A549 (cell line): ENCODE measurements around the gene CDC45. TPM values are rescaled to one million over a fixed set of nuclear protein-coding genes. Genes with fewer than 3 reads are reported as not detected.

ENCODE experiments used
- ATAC-seq, 2 experiments: fragments of 200-7000 bp in 1 of 2; fragments of >200 bp in 1 of 2; cut with Nextera tagmentation in 1 of 2; cut with Tn5 transposase in 1 of 2; 3 replicates each; pipeline versions ENCODE4 v1.8.0 to v1.9.1; 2018 to 2020; ENCODE audit warnings: mild to moderate bottlenecking in 1 of 2, moderate library complexity in 1 of 2
- CTCF ChIA-PET: fragments of 300-600 bp; sonication (Branson Sonifier 250); formaldehyde crosslinking; extraction: SDS; loops from one replicate; lab custom pipeline; 2021; ENCODE audit warnings: antibody characterized with exemption, inconsistent platforms; lab: Yijun Ruan, JAX
- POLR2A ChIA-PET: fragments of 350-600 bp; formaldehyde crosslinking; extraction: SDS; loops from one replicate; lab custom pipeline; 2021; ENCODE audit warnings: antibody characterized with exemption, inconsistent platforms; lab: Yijun Ruan, JAX
- DNase-seq, 2 experiments: peaks; one replicate each; pipeline versions ENCODE4 v3.0.0 to v3.0.0-alpha.2; 2011 to 2016; ENCODE audit warnings: low read depth in 1 of 2, low spot score in 1 of 2
- FAIRE-seq: peaks from 2 replicates; lab custom pipeline; 2011; peaks lifted over from hg19 to GRCh38; lab: Jason Lieb, UNC
- H3K27ac ChIP-seq, 2 experiments: fragments of >200 bp; sonication (Bioruptor Twin); formaldehyde crosslinking; 3 replicates each; pipeline ENCODE4 v1.5.1; 2016 to 2017
- H3K4me1 ChIP-seq: fragments of >200 bp; sonication (Bioruptor Twin); formaldehyde crosslinking; 3 replicates; pipeline ENCODE4 v1.6.1; 2016
- H3K4me2 ChIP-seq: fragments of >200 bp; sonication (Bioruptor Twin); formaldehyde crosslinking; 3 replicates; pipeline ENCODE4 v1.6.1; 2016
- H3K4me3 ChIP-seq: fragments of >200 bp; sonication (Bioruptor Twin); formaldehyde crosslinking; 3 replicates; pipeline ENCODE4 v1.5.1; 2016
- H3K9me3 ChIP-seq: fragments of >200 bp; sonication (Bioruptor Twin); formaldehyde crosslinking; 3 replicates; pipeline ENCODE4 v1.6.1; 2016
- CHD4 ChIP-seq: fragments of 200-600 bp; sonication (generic); IDR thresholded peaks from 2 replicates; pipeline ENCODE4 v1.6.1; 2016; ENCODE audit warnings: antibody characterized with exemption, mild to moderate bottlenecking, borderline replicate concordance
- EP300 ChIP-seq, 2 experiments: fragments of >200 bp; sonication (Bioruptor Twin); formaldehyde crosslinking; IDR thresholded peaks; 2 replicates in 1 of 2; 3 replicates in 1 of 2; pipeline ENCODE4 v1.6.1; 2016 to 2017
- FOSB ChIP-seq: fragments of 250-450 bp; sonication (Bioruptor Pico); IDR thresholded peaks from 2 replicates; pipeline ENCODE4 v1.5.0; 2020; ENCODE audit warnings: mild to moderate bottlenecking, moderate library complexity
- HOXA7 ChIP-seq: fragments of 250-450 bp; sonication (Bioruptor Pico); IDR thresholded peaks from 2 replicates; pipeline ENCODE4 v1.5.0; 2020; ENCODE audit warnings: mild to moderate bottlenecking, moderate library complexity
- KDM5A ChIP-seq: fragments of 200-600 bp; sonication (generic); IDR thresholded peaks from 2 replicates; pipeline ENCODE4 v1.6.1; 2016; ENCODE audit warnings: antibody characterized with exemption, mild to moderate bottlenecking
- MAZ ChIP-seq: fragments of 150-350 bp; IDR thresholded peaks from 2 replicates; pipeline ENCODE4 v1.6.1; 2014; ENCODE audit warnings: antibody characterized with exemption, low read depth, low read length, borderline replicate concordance
- NR3C1 ChIP-seq: fragments of >200 bp; sonication (Bioruptor Twin); formaldehyde crosslinking; IDR thresholded peaks from 3 replicates; pipeline ENCODE4 v1.6.1; 2017
- PHF8 ChIP-seq: fragments of 200-600 bp; sonication (generic); IDR thresholded peaks from 2 replicates; pipeline ENCODE4 v1.6.1; 2016; ENCODE audit warnings: low read depth, mild to moderate bottlenecking, antibody characterized with exemption, moderate library complexity, borderline replicate concordance
- POLR2AphosphoS2 ChIP-seq: conservative IDR thresholded peaks from 2 replicates; pipeline ENCODE4 v1.6.1; 2012; ENCODE audit warnings: low read length, improper control_type of control experiment, inconsistent platforms
- RFX5 ChIP-seq: fragments of 450-650 bp; IDR thresholded peaks from 2 replicates; pipeline ENCODE4 v1.7.1; 2014; ENCODE audit warnings: antibody characterized with exemption, mild to moderate bottlenecking, moderate library complexity
- WGBS: methylation state at CpG from one replicate; pipeline ENCODE4 v1.1.6; 2017; ENCODE audit errors: missing lambda C conversion rate; 5-methylcytosine and 5-hydroxymethylcytosine counted together
- polyA plus RNA-seq, 4 experiments: library from polyadenylated mRNA; depleted of rRNA in 3 of 4; stranded (reverse); fragments of >200 nt; fragmentation: RNase III in 1 of 4; extraction: RNeasy Plus Mini Kit Qiagen cat#74134 plus additional on column Dnase treatment in 1 of 4; gene quantifications; 2 replicates in 3 of 4; 3 replicates in 1 of 4; pipeline ENCODE4 v1.2.3, GENCODE V29; 2011 to 2017
- TF ChIP-seq, protein P1 (sequence below): IDR thresholded peaks from 2 replicates; pipeline ENCODE4 v1.6.1; 2012
- TF ChIP-seq, protein P2 (sequence below): fragments of 200-600 bp; sonication (generic); IDR thresholded peaks from 2 replicates; pipeline ENCODE4 v1.6.1; 2016; ENCODE audit warnings: antibody characterized with exemption, mild to moderate bottlenecking, moderate library complexity
- TF ChIP-seq, protein P3 (sequence below): fragments of 150-350 bp; IDR thresholded peaks from 2 replicates; pipeline ENCODE4 v1.6.1; 2014; ENCODE audit warnings: low read depth, mild to moderate bottlenecking, low read length

The CDC45 gene
- polyA plus RNA-seq, 2 of the 4 experiments (the other 2 are of a cell fraction): 47.2 to 51.6 TPM

DNA sequence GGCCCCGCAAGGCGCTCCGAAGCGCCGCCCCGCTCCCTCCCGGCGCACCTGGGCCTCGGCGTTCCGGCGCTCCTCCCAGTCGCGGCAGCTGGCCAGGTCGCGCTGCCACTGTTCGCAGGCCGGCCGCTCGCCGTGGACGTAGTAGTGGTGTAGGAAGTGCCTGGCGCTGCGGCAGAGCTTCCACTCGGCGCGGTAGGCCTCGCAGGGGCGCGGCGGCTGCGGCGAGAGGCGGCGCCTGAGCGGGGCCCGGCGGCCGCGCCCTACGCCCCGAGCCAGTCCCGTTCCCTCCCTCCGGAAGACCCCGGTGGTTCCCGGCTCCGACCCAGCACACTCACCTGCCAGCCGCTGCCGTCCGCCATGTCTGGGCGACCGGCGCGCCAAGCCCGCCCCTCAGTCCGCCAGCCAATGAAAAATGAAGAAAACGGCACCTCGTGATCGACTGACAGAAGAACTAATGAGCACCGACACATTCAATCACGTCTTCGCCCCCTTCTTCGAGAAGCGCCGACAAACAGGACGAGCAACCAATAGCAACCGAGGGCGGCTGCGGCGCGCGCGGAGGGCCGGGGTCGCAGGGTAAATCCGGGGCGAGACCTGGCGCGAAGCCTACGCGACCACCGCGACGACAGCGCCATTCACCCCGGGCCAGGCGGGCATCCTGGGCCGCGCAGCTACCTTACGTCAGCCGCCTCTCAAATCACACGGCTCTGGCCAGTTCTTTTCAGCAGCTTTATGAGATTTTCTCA, 32.2 kb upstream of the CDC45 start, which contains the start of gene C22orf39 (continued):
- peak; percentile 75; the same call in 1 of the 2 replicates for TF ChIP-seq PHF8
- TF ChIP-seq, protein P1, sequence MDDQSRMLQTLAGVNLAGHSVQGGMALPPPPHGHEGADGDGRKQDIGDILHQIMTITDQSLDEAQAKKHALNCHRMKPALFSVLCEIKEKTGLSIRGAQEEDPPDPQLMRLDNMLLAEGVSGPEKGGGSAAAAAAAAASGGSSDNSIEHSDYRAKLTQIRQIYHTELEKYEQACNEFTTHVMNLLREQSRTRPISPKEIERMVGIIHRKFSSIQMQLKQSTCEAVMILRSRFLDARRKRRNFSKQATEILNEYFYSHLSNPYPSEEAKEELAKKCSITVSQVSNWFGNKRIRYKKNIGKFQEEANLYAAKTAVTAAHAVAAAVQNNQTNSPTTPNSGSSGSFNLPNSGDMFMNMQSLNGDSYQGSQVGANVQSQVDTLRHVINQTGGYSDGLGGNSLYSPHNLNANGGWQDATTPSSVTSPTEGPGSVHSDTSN: peak; percentile 91
- no peak for TF ChIP-seq FOSB (CRISPR knock-in tag)
- no peak for TF ChIP-seq MAZ
- TF ChIP-seq NR3C1: no peak
- TF ChIP-seq RFX5: no peak
- TF ChIP-seq, protein P2, sequence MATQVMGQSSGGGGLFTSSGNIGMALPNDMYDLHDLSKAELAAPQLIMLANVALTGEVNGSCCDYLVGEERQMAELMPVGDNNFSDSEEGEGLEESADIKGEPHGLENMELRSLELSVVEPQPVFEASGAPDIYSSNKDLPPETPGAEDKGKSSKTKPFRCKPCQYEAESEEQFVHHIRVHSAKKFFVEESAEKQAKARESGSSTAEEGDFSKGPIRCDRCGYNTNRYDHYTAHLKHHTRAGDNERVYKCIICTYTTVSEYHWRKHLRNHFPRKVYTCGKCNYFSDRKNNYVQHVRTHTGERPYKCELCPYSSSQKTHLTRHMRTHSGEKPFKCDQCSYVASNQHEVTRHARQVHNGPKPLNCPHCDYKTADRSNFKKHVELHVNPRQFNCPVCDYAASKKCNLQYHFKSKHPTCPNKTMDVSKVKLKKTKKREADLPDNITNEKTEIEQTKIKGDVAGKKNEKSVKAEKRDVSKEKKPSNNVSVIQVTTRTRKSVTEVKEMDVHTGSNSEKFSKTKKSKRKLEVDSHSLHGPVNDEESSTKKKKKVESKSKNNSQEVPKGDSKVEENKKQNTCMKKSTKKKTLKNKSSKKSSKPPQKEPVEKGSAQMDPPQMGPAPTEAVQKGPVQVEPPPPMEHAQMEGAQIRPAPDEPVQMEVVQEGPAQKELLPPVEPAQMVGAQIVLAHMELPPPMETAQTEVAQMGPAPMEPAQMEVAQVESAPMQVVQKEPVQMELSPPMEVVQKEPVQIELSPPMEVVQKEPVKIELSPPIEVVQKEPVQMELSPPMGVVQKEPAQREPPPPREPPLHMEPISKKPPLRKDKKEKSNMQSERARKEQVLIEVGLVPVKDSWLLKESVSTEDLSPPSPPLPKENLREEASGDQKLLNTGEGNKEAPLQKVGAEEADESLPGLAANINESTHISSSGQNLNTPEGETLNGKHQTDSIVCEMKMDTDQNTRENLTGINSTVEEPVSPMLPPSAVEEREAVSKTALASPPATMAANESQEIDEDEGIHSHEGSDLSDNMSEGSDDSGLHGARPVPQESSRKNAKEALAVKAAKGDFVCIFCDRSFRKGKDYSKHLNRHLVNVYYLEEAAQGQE: no peak
- TF ChIP-seq, protein P3, sequence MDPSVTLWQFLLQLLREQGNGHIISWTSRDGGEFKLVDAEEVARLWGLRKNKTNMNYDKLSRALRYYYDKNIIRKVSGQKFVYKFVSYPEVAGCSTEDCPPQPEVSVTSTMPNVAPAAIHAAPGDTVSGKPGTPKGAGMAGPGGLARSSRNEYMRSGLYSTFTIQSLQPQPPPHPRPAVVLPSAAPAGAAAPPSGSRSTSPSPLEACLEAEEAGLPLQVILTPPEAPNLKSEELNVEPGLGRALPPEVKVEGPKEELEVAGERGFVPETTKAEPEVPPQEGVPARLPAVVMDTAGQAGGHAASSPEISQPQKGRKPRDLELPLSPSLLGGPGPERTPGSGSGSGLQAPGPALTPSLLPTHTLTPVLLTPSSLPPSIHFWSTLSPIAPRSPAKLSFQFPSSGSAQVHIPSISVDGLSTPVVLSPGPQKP: no peak
- TF ChIP-seq HOXA7 (CRISPR knock-in tag): no peak

DNA sequence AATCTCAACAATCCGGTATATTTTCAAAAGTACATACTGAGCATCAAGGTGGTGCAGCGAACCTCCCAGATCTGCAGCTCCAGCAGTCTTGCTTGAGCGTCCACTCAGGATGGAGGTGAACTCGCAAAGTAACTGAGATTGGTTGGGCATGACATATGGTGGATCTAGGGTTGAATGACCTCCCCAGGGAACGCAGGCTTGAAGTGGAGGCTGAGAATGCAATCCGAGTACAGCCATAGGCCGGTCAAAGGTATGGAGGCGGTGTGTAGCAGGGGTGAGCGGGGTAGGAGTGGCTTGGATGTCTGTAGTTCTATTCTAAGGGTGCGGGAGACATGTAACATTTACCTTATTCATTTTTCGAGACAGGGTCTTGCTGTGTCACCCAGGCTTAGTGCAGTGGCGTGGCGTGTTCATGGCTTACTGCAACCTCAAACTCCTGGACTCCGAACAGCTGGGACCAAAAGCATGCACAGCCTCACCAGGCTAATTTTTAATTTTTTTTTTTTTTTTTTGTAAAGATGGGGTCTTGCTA, 31.6 kb upstream of the CDC45 start:
- ChIA-PET POLR2A (interaction anchor here (1.2 kb wide), 1 partner anchor 14 kb away, joined by 3 read pairs; no protein-coding TSS in a partner anchor), CTCF (interaction anchor here (0.8 kb wide), 1 partner anchor 182 kb away, joined by 3 read pairs; no protein-coding TSS in a partner anchor)
- WGBS: 46% methylated on average over 14 of the region's 14 CpGs
- H3K27ac ChIP-seq: peak overlapping the region; percentile 88 to 97
- H3K4me1 ChIP-seq: peaks cover 13% of the 10 kb centered on the region; the same call in 2 of the 3 replicates
- H3K4me3 ChIP-seq: peak overlapping the region; percentile 66
- peak overlapping the region; percentile 96 for H3K4me2 ChIP-seq
- ATAC-seq (peak; percentile 45 to 62), DNase-seq (peak; percentile 31 to 39), FAIRE-seq (no peak)
- no peaks in the 10 kb centered on the region for H3K9me3 ChIP-seq
- no peak for TF ChIP-seq KDM5A
- no peak for TF ChIP-seq POLR2AphosphoS2
- TF ChIP-seq, protein P3: no peak
- TF ChIP-seq CHD4: no peak
- TF ChIP-seq RFX5: no peak
- TF ChIP-seq EP300 (IDR thresholded peaks at IDR 0.05): no peak
